ENCODE results near the gene SH3BP1. TPM values are rescaled to one million over a fixed set of nuclear protein-coding genes. Genes with fewer than 3 reads are reported as not detected.

Gene SH3BP1
- total and polyA plus RNA-seq, 9 of the 15 experiments (the other 6 are each of a cell fraction or from before 2014, with no cell fraction given): 0.10 to 36.2 (median 10.4) TPM

DNA sequence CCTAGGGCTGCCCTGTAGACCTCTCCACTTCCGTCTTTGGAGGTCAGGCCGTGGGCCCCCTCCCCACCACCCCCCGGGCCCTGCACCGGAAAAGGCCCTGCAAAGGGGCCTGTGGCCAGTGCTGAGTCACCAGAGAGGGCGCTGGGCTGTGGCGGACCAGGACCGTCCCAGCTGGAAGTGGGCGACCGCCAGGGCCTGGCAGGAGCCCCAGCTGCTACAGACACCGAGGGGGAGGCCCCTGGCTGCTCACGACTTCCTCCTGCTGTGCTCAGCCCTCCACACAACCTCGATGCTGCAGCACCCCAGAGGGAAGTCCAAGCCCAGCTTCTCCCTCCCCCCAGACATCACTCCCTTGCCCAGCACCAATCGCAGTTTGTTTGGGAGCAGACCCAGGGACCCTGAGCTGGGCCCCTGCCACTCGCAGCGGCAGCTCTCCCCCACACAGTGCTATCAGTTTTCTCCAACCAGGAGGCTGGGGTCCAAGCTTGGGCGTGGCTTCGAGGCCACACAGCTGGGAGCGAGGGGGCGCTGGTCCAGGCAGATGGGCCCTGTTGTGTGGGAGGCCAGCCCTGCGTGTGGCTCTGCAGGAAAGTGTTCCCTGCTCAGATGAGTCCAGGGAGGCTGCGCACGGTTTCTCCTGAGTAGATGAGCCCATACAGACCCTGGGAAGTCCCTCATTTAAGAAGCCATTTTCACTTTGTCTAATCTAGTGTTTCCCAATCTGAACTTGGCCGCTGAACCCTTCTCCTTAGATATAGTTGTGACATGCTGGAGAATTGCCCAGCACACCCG lies 5.6 kb upstream of the SH3BP1 start (continued):
- TF ChIP-seq ZNF766 (CRISPR knock-in tag; conservative IDR thresholded peaks at IDR 0.05) (no peak), DPF2 (IDR thresholded peaks at IDR 0.05) (0 out of 2 replicates have a peak, but pooled peaks have one; percentile 38), PTRF (tag; IDR thresholded peaks at IDR 0.05) (no peak), ELF1 (tag; IDR thresholded peaks at IDR 0.05) (peak; percentile 32; the same call in 1 of the 2 replicates), ZNF445 (CRISPR knock-in tag; IDR thresholded peaks at IDR 0.05; ENCODE audit: low read depth) (no peak), CTBP1 (IDR thresholded peaks at IDR 0.05; ENCODE audit: borderline replicate concordance) (peak; percentile 65; the same call in 1 of the 2 replicates), RBM15 (IDR thresholded peaks at IDR 0.05; ENCODE audit: insufficient read depth, low read length) (no peak), SMARCA5 (IDR thresholded peaks at IDR 0.05) (peak; percentile 38; the same call in 1 of the 2 replicates), ARID1B (IDR thresholded peaks at IDR 0.05) (peak; percentile 57), HDAC1 (IDR thresholded peaks at IDR 0.05) (0 out of 4 replicates have a peak, but pooled peaks of 1 of the 2 experiments have one; percentile 28), ETS2 (tag; IDR thresholded peaks at IDR 0.05; ENCODE audit: borderline replicate concordance, poor library complexity, severe bottlenecking) (no peak), JUN (IDR thresholded peaks at IDR 0.05; ENCODE audit: borderline replicate concordance, low read depth, low read length) (0 out of 2 replicates have a peak, but pooled peaks have one; percentile 2), JUN (CRISPR knock-in tag; IDR thresholded peaks at IDR 0.05; ENCODE audit: borderline replicate concordance) (no peak), ATF7 (IDR thresholded peaks at IDR 0.05) (no peak), TAF9B (IDR thresholded peaks at IDR 0.05; ENCODE audit: partially characterized antibody) (no peak), KLF16 (IDR thresholded peaks at IDR 0.05) (peak; percentile 47; the same call in 1 of the 2 replicates), POLR2A (conservative IDR thresholded peaks at IDR 0.05) (peak; percentile 45), CXXC5 (CRISPR knock-in tag; IDR thresholded peaks at IDR 0.05) (0 out of 2 replicates have a peak, but pooled peaks have one; percentile 13), SRSF1 (IDR thresholded peaks at IDR 0.05; ENCODE audit: low read depth, low read length) (no peak), CBX8 (IDR thresholded peaks at IDR 0.05; ENCODE audit: borderline replicate concordance, extremely low read depth, low read depth, low read length, poor library complexity, severe bottlenecking) (no peak)
- TF ChIP-seq, protein P1, sequence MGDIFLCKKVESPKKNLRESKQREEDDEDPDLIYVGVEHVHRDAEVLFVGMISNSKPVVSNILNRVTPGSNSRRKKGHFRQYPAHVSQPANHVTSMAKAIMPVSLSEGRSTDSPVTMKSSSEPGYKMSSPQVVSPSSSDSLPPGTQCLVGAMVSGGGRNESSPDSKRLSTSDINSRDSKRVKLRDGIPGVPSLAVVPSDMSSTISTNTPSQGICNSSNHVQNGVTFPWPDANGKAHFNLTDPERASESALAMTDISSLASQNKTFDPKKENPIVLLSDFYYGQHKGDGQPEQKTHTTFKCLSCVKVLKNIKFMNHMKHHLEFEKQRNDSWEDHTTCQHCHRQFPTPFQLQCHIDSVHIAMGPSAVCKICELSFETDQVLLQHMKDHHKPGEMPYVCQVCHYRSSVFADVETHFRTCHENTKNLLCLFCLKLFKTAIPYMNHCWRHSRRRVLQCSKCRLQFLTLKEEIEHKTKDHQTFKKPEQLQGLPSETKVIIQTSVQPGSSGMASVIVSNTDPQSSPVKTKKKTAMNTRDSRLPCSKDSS (IDR thresholded peaks at IDR 0.05; ENCODE audit: low read depth, partially characterized antibody): no peak
- TF ChIP-seq, protein P2, sequence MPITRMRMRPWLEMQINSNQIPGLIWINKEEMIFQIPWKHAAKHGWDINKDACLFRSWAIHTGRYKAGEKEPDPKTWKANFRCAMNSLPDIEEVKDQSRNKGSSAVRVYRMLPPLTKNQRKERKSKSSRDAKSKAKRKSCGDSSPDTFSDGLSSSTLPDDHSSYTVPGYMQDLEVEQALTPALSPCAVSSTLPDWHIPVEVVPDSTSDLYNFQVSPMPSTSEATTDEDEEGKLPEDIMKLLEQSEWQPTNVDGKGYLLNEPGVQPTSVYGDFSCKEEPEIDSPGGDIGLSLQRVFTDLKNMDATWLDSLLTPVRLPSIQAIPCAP (CRISPR knock-in tag; IDR thresholded peaks at IDR 0.05; ENCODE audit: borderline replicate concordance): no peak
- TF ChIP-seq, protein P3, sequence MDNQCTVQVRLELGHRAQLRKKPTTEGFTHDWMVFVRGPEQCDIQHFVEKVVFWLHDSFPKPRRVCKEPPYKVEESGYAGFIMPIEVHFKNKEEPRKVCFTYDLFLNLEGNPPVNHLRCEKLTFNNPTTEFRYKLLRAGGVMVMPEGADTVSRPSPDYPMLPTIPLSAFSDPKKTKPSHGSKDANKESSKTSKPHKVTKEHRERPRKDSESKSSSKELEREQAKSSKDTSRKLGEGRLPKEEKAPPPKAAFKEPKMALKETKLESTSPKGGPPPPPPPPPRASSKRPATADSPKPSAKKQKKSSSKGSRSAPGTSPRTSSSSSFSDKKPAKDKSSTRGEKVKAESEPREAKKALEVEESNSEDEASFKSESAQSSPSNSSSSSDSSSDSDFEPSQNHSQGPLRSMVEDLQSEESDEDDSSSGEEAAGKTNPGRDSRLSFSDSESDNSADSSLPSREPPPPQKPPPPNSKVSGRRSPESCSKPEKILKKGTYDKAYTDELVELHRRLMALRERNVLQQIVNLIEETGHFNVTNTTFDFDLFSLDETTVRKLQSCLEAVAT (IDR thresholded peaks at IDR 0.05): no peak
